Activated CD8-positive, alpha-beta T cell treated with anti-CD3 and anti-CD28 coated beads for 36 hours (primary cell): Measurements from ENCODE around the gene B3GAT1. TPM values are rescaled to one million over a fixed set of nuclear protein-coding genes. Genes with fewer than 3 reads are reported as not detected.

Experiments used
- ATAC-seq: fragments of 200-7000 bp; cut with Tn5 transposase; one replicate; pipeline ENCODE4 v1.10.0; 2021; ENCODE audit warnings: mild to moderate bottlenecking, moderate library complexity
- CTCF ChIA-PET: fragments of 350-600 bp; sonication (Branson Sonifier 250); formaldehyde crosslinking; loops from one replicate; lab custom pipeline; 2021; ENCODE audit warnings: antibody characterized with exemption; lab: Charles Lee
- POLR2A ChIA-PET: fragments of 350-600 bp; sonication (Branson Sonifier 250); formaldehyde crosslinking; loops from one replicate; lab custom pipeline; 2021; ENCODE audit warnings: antibody characterized with exemption; lab: Charles Lee
- DNase-seq: peaks from one replicate; pipeline ENCODE4 v3.0.0-alpha.2; 2020
- H3K27ac Mint-ChIP-seq: one replicate; pipeline ENCODE4 v1.8.0; 2021; ENCODE audit warnings: mild to moderate bottlenecking, mixed read lengths
- H3K27me3 Mint-ChIP-seq: one replicate; pipeline ENCODE4 v1.8.0; 2021; ENCODE audit warnings: mixed read lengths
- H3K36me3 Mint-ChIP-seq: one replicate; pipeline ENCODE4 v1.8.0; 2021; ENCODE audit warnings: low read depth, mixed read lengths
- H3K4me1 Mint-ChIP-seq: one replicate; pipeline ENCODE4 v1.8.0; 2021; ENCODE audit warnings: low read depth, mixed read lengths
- H3K4me3 Mint-ChIP-seq: one replicate; pipeline ENCODE4 v1.8.0; 2021; ENCODE audit warnings: mild to moderate bottlenecking, moderate library complexity, mixed read lengths
- H3K9me3 Mint-ChIP-seq: one replicate; pipeline ENCODE4 v1.8.0; 2021; ENCODE audit warnings: mixed read lengths
- intact Hi-C: fragments of 100-400 bp; cut with micrococcal nuclease; formaldehyde crosslinking; loops from one replicate; pipeline ENCODE4 v1.10.0; 2022
- total RNA-seq, 2 experiments: library from RNA; stranded (reverse); gene quantifications; one replicate each; pipeline ENCODE4 v1.2.3, GENCODE V29; 2021
- TF ChIP-seq, protein P1 (sequence below): fragments of 200-600 bp; IDR thresholded peaks from one replicate; pipeline ENCODE4 v1.8.0; 2022; ENCODE audit warnings: antibody characterized with exemption, mild to moderate bottlenecking

The B3GAT1 gene
- total RNA-seq, 2 experiments from 2014 or later = 0.07 TPM; not detected in 1

GRCh38 chr11:134392953-134393615, 19.0 kb downstream of the B3GAT1 start:
- DNase-seq (no peak), ATAC-seq (no peak)
- no peak overlapping the region for H3K27ac Mint-ChIP-seq
- ChIA-PET CTCF (no interaction called here), POLR2A (no interaction called here)
- TF ChIP-seq, protein P1, sequence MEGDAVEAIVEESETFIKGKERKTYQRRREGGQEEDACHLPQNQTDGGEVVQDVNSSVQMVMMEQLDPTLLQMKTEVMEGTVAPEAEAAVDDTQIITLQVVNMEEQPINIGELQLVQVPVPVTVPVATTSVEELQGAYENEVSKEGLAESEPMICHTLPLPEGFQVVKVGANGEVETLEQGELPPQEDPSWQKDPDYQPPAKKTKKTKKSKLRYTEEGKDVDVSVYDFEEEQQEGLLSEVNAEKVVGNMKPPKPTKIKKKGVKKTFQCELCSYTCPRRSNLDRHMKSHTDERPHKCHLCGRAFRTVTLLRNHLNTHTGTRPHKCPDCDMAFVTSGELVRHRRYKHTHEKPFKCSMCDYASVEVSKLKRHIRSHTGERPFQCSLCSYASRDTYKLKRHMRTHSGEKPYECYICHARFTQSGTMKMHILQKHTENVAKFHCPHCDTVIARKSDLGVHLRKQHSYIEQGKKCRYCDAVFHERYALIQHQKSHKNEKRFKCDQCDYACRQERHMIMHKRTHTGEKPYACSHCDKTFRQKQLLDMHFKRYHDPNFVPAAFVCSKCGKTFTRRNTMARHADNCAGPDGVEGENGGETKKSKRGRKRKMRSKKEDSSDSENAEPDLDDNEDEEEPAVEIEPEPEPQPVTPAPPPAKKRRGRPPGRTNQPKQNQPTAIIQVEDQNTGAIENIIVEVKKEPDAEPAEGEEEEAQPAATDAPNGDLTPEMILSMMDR = no peak
- H3K4me1 Mint-ChIP-seq = no peaks in the 10 kb centered on the region
- peaks cover 12% of the 10 kb centered on the region for H3K27me3 Mint-ChIP-seq
- no peaks in the 10 kb centered on the region for H3K9me3 Mint-ChIP-seq
- no peak overlapping the region for H3K4me3 Mint-ChIP-seq
- H3K36me3 Mint-ChIP-seq = no peaks in the 10 kb centered on the region
- intact Hi-C loops = no loop called here

DNA sequence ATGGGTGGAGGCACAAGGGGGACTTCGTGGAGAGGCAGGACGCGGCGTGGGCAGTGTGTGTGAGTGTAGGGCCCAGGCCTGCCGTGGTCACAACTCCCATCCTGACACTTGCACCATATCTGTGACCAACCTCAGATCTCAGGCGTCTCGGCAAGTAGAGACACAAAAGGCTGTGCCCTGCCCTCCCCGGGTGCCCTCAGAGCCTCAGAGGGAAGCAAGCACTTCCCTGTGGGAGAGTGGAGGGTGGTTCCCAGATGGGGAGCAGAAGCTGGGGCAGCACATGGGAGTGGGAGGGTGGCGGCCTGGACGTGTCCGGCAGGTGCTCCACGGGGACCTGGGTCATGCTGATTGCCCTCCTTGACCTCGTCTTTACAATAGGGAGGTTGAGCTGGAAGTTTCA, 20.4 kb downstream of the B3GAT1 start:
- ChIA-PET CTCF (no interaction called here), POLR2A (no interaction called here)
- intact Hi-C loops = no loop called here
- no peaks in the 10 kb centered on the region for H3K9me3 Mint-ChIP-seq
- DNase-seq (no peak), ATAC-seq (no peak)
- no peaks in the 10 kb centered on the region for H3K36me3 Mint-ChIP-seq
- H3K4me3 Mint-ChIP-seq = no peak overlapping the region
- peaks cover 9% of the 10 kb centered on the region for H3K4me1 Mint-ChIP-seq
- H3K27ac Mint-ChIP-seq = no peak overlapping the region
- TF ChIP-seq, protein P1 = no peak
- peaks cover 14% of the 10 kb centered on the region for H3K27me3 Mint-ChIP-seq

DNA sequence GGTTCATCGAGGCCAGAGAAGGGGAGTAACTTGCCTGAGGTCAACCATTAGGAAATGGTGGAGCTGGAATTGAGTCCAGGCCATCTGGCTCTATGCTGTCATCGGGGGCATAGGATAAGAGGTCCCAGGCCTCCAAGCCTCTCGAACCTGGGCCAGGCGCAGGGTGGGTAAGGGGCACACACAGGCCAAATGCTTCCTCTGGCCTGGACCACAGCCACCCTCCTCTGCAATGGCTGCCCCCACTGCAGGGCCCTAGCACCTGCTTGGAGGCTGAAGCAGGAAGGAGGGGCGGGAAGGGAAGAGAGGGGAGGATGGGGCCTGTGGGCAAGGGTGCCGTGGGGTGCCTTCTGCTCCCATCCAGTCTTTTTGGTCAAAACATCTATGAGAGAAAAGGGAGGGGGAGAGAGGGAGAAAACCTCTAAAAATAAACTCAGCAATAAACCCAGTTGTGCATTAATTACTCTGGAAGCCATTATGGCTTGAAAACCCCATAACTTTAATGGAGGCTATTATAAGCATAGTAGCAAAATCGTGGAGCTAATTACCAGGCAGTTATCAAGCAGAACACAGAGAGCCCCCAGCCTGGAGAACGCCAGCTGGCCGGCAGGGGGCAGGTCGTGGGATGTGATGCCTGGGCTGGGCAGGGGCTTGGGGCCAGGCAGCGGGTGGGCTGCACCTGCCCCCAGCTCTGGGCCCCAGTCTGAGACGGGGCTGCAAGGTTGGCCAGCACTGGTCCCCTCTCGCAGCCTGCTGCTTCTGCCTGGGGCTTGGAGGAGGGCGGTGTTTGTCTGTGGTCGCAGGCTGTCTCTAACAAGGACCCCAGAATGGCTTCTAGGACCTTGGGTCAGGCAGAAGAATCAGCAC, 21.1 kb downstream of the B3GAT1 start:
- H3K9me3 Mint-ChIP-seq = no peaks in the 10 kb centered on the region
- H3K4me1 Mint-ChIP-seq = peaks cover 15% of the 10 kb centered on the region
- ATAC-seq (no peak), DNase-seq (no peak)
- ChIA-PET CTCF (no interaction called here), POLR2A (no interaction called here)
- intact Hi-C loops = no loop called here
- no peak overlapping the region for H3K27ac Mint-ChIP-seq
- TF ChIP-seq, protein P1 = no peak
- no peak overlapping the region for H3K4me3 Mint-ChIP-seq
- no peaks in the 10 kb centered on the region for H3K36me3 Mint-ChIP-seq
- H3K27me3 Mint-ChIP-seq = peaks cover 20% of the 10 kb centered on the region

GRCh38 chr11:134389464-134390180, 22.4 kb downstream of the B3GAT1 start:
- H3K4me3 Mint-ChIP-seq = no peak overlapping the region
- DNase-seq (no peak), ATAC-seq (no peak)
- peaks cover 17% of the 10 kb centered on the region for H3K4me1 Mint-ChIP-seq
- no peaks in the 10 kb centered on the region for H3K36me3 Mint-ChIP-seq
- peaks cover 28% of the 10 kb centered on the region for H3K27me3 Mint-ChIP-seq
- TF ChIP-seq, protein P1 = no peak
- H3K9me3 Mint-ChIP-seq = no peaks in the 10 kb centered on the region
- ChIA-PET POLR2A (no interaction called here), CTCF (no interaction called here)
- H3K27ac Mint-ChIP-seq = no peak overlapping the region
- intact Hi-C loops = no loop called here
